HG03108 (cell line): ENCODE results near the gene LTB4R2.

ENCODE experiments used
- ATAC-seq: cut with Tn5 transposase; IDR thresholded peaks from one replicate; pipeline ENCODE4 v1.9.1; 2021; ENCODE audit warnings: moderate library complexity; ENCODE audit not compliant: unreplicated experiment

Gene LTB4R2

GRCh38 chr14:24298892-24299254, 11.1 kb upstream of the LTB4R2 start:
- ATAC-seq, result no peak

GRCh38 chr14:24299255-24300191, 10.4 kb upstream of the LTB4R2 start, which contains the start of the genes DHRS1 and NOP9:
Gene DHRS1, minus strand, starts transcription at chr14:24299780. Its CDS starts 674 bp downstream, at chr14:24299106.
Gene NOP9, plus strand, starts transcription at chr14:24299850. Its CDS starts 105 bp downstream, at chr14:24299955.
- peak; percentile 57 for ATAC-seq

GRCh38 chr14:24300326-24300980, 9.5 kb upstream of the LTB4R2 start:
- no peak for ATAC-seq

GRCh38 chr14:24304019-24304387, 5.9 kb upstream of the LTB4R2 start:
- ATAC-seq, result no peak

GRCh38 chr14:24307156-24307574, 2.8 kb upstream of the LTB4R2 start:
- no peak for ATAC-seq

GRCh38 chr14:24307575-24308341, 2.2 kb upstream of the LTB4R2 start, which contains the start of gene CIDEB:
Gene CIDEB, minus strand, starts transcription at chr14:24307977. Its CDS starts 119 bp downstream, at chr14:24307858.
- ATAC-seq, result no peak

GRCh38 chr14:24308342-24309124, 1.4 kb upstream of the LTB4R2 start:
- no peak for ATAC-seq

GRCh38 chr14:24310265-24310645, 315 bp downstream of the LTB4R2 start:
- ATAC-seq, result no peak

- ATAC-seq, result peak; percentile 64
These were observed 985 bp downstream of the LTB4R2 start, which contains the start of gene LTB4R for GRCh38 chr14:24310646-24311604. Gene LTB4R, plus strand, starts transcription at chr14:24311502. Its CDS starts 4,150 bp downstream, at chr14:24315652.

GRCh38 chr14:24311837-24312615, 2.1 kb downstream of the LTB4R2 start:
- ATAC-seq, result no peak

- ATAC-seq, result no peak
These were observed 3.0 kb downstream of the LTB4R2 start for GRCh38 chr14:24312736-24313507.

GRCh38 chr14:24313913-24314312, 4.0 kb downstream of the LTB4R2 start:
- ATAC-seq, result no peak

- ATAC-seq, result no peak
These were observed 4.6 kb downstream of the LTB4R2 start for GRCh38 chr14:24314377-24315193.

- ATAC-seq, result no peak
These were observed 5.4 kb downstream of the LTB4R2 start for GRCh38 chr14:24315243-24315806.

- no peak for ATAC-seq
These were observed 6.1 kb downstream of the LTB4R2 start for GRCh38 chr14:24315807-24316596.

GRCh38 chr14:24316597-24316950, 6.6 kb downstream of the LTB4R2 start:
- ATAC-seq, result no peak
